Measurements from ENCODE around the gene STPG2.
"Not testable (repeated sequence)": the region's sequence is repeated elsewhere in the genome, so short reads cannot be mapped to it uniquely, and the experiment has no call there.

The STPG2 gene

GRCh38 chr4:97938141-97938540 lies 205.1 kb downstream of the STPG2 start:
- DNase-seq: no peak

GRCh38 chr4:97924341-97924958 lies 218.8 kb downstream of the STPG2 start:
- DNase-seq: no peak

GRCh38 chr4:97923096-97923495 lies 220.2 kb downstream of the STPG2 start:
- no peak for DNase-seq

- DNase-seq: no peak
Observed at GRCh38 chr4:97917115-97917514, 226.2 kb downstream of the STPG2 start.

GRCh38 chr4:97912156-97912555 lies 231.1 kb downstream of the STPG2 start:
- DNase-seq: no peak

- DNase-seq: no peak
Observed at GRCh38 chr4:97911236-97911906, 231.9 kb downstream of the STPG2 start.

GRCh38 chr4:97910005-97910404 lies 233.3 kb downstream of the STPG2 start:
- no peak for DNase-seq

- not testable (repeated sequence) for DNase-seq
Observed at GRCh38 chr4:97903436-97904189, 239.7 kb downstream of the STPG2 start.

GRCh38 chr4:97900229-97900628 lies 243.0 kb downstream of the STPG2 start:
- DNase-seq: no peak

GRCh38 chr4:97892592-97893266 lies 250.5 kb downstream of the STPG2 start:
- no peak for DNase-seq

- DNase-seq: no peak
Observed at GRCh38 chr4:97879942-97880341, 263.3 kb downstream of the STPG2 start.

GRCh38 chr4:97868097-97868496 lies 275.2 kb downstream of the STPG2 start:
- DNase-seq: no peak

GRCh38 chr4:97867557-97868091 lies 275.7 kb downstream of the STPG2 start:
- no peak for DNase-seq

GRCh38 chr4:97866821-97867556 lies 276.3 kb downstream of the STPG2 start:
- no peak for DNase-seq

- no peak for DNase-seq
Observed at GRCh38 chr4:97851115-97851514, 292.2 kb downstream of the STPG2 start.

GRCh38 chr4:97845758-97846157 lies 297.5 kb downstream of the STPG2 start:
- DNase-seq: no peak

- no peak for DNase-seq
Observed at GRCh38 chr4:97841512-97841911, 301.8 kb downstream of the STPG2 start.

GRCh38 chr4:97836662-97837061 lies 306.6 kb downstream of the STPG2 start:
- DNase-seq: no peak

- DNase-seq: no peak
Observed at GRCh38 chr4:97828646-97829045, 314.6 kb downstream of the STPG2 start.

- no peak for DNase-seq
Observed at GRCh38 chr4:97819294-97819693, 324.0 kb downstream of the STPG2 start.

GRCh38 chr4:97812768-97813167 lies 330.5 kb downstream of the STPG2 start:
- DNase-seq: no peak

- DNase-seq: no peak
Observed at GRCh38 chr4:97786306-97786920, 356.9 kb downstream of the STPG2 start.

Measured in activated naive CD4-positive, alpha-beta T cell (primary cell).